GM06990 (cell line): ENCODE data around the gene PTPN4.
"Not testable (repeated sequence)": the region's sequence is repeated elsewhere in the genome, so short reads cannot be mapped to it uniquely, and the experiment has no call there.

Experiments
- DNase-seq: peaks from one replicate; pipeline ENCODE4 v3.0.0-alpha.2; 2011; ENCODE audit not compliant: insufficient read length; ENCODE audit errors: extremely low read depth
- H3K27me3 ChIP-seq: replicated peaks from 2 replicates; pipeline ENCODE4 v1.6.0; 2011; ENCODE audit warnings: low read length; ENCODE audit not compliant: control insufficient read depth, insufficient read depth
- H3K36me3 ChIP-seq: 2 replicates; pipeline ENCODE4 v1.5.1; 2011; ENCODE audit warnings: low read length; ENCODE audit not compliant: control insufficient read depth, insufficient read depth
- H3K4me3 ChIP-seq: replicated peaks from 2 replicates; pipeline ENCODE4 v1.5.1; 2011; ENCODE audit warnings: low read depth, mild to moderate bottlenecking, control low read depth, low read length
- CTCF ChIP-seq: IDR thresholded peaks from 2 replicates; pipeline ENCODE4 v1.5.1; 2011; ENCODE audit warnings: low read length, control low read depth, mild to moderate bottlenecking, inconsistent platforms; ENCODE audit not compliant: insufficient read depth, poor library complexity, severe bottlenecking

PTPN4 gene

GRCh38 chr2:119958670-119959268 is 199.0 kb downstream of the PTPN4 start:
- no peak for TF ChIP-seq CTCF
- no peaks in the 10 kb centered on the region for H3K27me3 ChIP-seq
- H3K36me3 ChIP-seq: no peaks in the 10 kb centered on the region; the same call in none of the 2 replicates
- no peak for DNase-seq
- no peak overlapping the region for H3K4me3 ChIP-seq

GRCh38 chr2:119960821-119961220 is 201.1 kb downstream of the PTPN4 start:
- TF ChIP-seq CTCF: no peak
- Histone ChIP-seq H3K27me3 (no peaks in the 10 kb centered on the region), H3K36me3 (no peaks in the 10 kb centered on the region; the same call in 1 of the 2 replicates), H3K4me3 (no peak overlapping the region)
- DNase-seq: no peak

GRCh38 chr2:119981896-119982295 is 222.2 kb downstream of the PTPN4 start:
- DNase-seq: no peak
- TF ChIP-seq CTCF: no peak
- Histone ChIP-seq H3K36me3 (no peaks in the 10 kb centered on the region), H3K27me3 (no peaks in the 10 kb centered on the region), H3K4me3 (no peak overlapping the region)

GRCh38 chr2:119982506-119982905 is 222.8 kb downstream of the PTPN4 start:
- no peak for DNase-seq
- H3K27me3 ChIP-seq: no peaks in the 10 kb centered on the region
- no peak overlapping the region for H3K4me3 ChIP-seq
- no peak for TF ChIP-seq CTCF
- no peaks in the 10 kb centered on the region for H3K36me3 ChIP-seq

GRCh38 chr2:119983108-119983507 is 223.4 kb downstream of the PTPN4 start:
- Histone ChIP-seq H3K36me3 (no peaks in the 10 kb centered on the region), H3K27me3 (no peaks in the 10 kb centered on the region), H3K4me3 (no peak overlapping the region)
- no peak for TF ChIP-seq CTCF
- DNase-seq: no peak

- TF ChIP-seq CTCF: no peak
- Histone ChIP-seq H3K4me3 (no peak overlapping the region), H3K27me3 (no peaks in the 10 kb centered on the region), H3K36me3 (no peaks in the 10 kb centered on the region)
- no peak for DNase-seq
Observed at GRCh38 chr2:119996148-119996547, 236.4 kb downstream of the PTPN4 start.

GRCh38 chr2:119996896-119997891 is 237.5 kb downstream of the PTPN4 start:
- H3K36me3 ChIP-seq, H3K4me3 ChIP-seq, DNase-seq, H3K27me3 ChIP-seq: not testable (repeated sequence)
